Measurements from ENCODE around the gene FYB1.

FYB1 gene

DNA sequence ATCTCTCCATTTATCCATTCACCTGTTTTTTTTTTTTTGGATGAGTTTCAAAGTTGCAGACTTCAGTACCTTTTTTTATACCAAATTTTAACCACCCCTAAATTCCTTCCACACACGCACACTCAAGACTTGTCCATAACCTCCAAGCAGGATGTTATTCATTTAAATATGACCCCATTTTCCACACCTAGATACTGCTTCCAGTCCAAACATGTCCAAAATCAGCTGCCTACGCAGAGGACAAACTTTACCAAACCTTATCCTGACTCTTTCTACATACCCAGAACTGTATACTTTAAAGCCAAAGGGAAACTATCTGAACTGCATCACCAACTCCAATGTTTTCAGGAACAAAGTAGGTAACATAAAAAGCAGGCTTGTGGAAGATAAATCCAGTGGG lies 36.0 kb upstream of the FYB1 start:
- TF ChIP-seq, protein P1, sequence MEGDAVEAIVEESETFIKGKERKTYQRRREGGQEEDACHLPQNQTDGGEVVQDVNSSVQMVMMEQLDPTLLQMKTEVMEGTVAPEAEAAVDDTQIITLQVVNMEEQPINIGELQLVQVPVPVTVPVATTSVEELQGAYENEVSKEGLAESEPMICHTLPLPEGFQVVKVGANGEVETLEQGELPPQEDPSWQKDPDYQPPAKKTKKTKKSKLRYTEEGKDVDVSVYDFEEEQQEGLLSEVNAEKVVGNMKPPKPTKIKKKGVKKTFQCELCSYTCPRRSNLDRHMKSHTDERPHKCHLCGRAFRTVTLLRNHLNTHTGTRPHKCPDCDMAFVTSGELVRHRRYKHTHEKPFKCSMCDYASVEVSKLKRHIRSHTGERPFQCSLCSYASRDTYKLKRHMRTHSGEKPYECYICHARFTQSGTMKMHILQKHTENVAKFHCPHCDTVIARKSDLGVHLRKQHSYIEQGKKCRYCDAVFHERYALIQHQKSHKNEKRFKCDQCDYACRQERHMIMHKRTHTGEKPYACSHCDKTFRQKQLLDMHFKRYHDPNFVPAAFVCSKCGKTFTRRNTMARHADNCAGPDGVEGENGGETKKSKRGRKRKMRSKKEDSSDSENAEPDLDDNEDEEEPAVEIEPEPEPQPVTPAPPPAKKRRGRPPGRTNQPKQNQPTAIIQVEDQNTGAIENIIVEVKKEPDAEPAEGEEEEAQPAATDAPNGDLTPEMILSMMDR (IDR thresholded peaks at IDR 0.05) = no peak

DNA sequence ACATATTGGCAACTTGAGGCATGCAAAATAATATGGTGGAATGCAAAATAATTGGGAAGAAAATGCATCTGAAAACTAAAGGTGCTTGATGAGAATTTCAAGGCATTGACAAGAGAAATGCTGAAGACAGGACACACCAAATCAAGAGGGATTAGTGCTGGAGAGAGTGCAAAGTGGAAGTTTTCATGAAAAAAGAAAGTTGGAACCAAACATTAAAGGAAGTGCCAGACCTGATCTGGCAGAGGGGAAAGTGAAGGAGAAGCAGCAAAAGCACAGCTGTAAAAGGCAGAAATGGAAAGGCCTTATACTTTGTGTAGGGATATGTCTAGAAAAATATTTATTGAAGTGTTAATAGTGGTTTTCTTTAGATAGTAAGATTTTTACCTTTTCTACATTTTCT lies 35.3 kb upstream of the FYB1 start:
- TF ChIP-seq, protein P1 (IDR thresholded peaks at IDR 0.05) = no peak

DNA sequence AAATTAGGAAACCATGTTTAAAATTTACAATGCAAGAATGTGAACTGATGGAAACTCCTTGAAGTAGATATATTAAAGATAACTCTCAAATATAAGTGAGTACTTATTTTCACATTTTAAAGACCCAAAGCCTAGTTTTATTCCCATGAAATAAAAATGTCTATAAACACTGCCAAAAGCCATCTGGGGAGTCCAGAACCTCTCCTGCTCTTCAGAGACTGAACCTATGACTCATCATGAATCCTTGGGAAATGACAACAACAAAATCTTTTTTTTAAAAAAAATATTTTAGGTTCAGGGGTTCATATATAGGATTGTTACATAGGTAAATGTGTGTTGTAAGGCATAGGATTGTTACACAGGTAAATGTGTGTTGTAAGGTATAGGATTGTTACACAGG lies 33.8 kb upstream of the FYB1 start:
- TF ChIP-seq, protein P1 (IDR thresholded peaks at IDR 0.05) = no peak

DNA sequence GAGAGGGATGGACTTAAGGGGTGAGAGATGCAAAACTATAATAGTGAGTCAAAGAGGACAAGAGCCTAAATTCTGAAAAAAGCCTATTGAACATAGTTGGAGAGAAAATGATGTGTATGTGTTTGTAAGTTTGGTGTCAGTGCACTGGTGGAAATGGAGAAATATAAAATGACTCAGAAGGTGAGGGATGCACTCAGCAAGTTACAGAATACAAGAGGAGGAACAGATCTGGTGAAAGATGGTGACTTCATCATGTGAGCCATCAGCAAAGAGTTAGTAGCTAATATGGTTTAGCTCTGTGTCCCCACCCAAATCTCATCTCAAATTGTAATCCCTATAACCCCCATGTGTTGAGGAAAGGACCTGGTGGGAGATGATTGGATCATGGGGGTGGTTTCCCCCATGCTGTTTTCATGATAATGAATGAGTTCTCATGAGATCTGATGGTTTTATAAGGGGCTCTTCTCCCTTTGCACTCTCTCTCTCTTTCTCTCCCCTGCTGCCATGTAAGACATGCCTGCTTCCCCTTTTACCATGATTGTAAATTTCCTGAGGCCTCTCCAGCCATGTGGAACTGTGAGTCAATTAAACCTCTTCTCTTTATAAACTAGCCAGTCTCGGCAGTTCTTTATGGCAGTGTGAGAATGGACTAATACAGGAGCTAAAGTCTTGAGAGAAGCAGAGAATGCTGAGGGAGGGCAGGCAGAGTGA lies 30.4 kb upstream of the FYB1 start:
- TF ChIP-seq, protein P1 (IDR thresholded peaks at IDR 0.05) = no peak

DNA sequence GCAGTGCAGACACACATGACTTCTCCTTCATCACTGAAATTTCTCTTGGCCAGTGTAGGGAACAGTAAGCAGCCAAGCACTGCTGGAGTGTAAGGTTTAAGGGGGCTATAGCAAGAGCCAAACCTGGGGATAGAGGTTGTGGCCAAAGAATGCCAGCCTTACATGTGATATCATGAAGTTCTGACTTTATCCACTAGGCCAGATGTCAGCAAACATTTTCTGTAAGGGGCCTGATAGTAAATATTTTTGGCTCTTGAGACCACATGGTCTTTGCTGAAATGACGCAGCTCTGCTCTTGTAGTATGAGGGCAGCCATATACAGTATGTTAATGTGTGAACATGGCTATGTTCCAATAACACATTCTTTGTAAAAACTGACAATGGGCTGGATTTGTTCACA lies 29.7 kb upstream of the FYB1 start:
- TF ChIP-seq, protein P1 (IDR thresholded peaks at IDR 0.05) = no peak

DNA sequence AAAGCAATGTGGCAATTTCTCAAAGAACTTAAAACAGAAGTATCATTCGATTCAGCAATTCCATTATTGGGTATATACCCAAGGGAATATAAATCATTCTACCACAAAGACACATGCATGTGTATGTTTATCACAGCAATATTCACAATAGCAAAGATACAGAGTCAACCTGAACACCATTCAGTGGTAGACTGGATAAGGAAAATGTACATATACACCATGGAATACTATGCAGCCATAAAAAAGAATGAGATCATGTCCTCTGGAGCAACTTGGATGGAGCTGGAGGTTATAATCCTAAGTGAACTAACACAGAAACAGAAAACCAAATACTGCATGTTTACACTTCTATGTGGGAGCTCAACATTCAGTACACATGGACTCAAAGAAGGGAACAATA lies 21.4 kb upstream of the FYB1 start:
- TF ChIP-seq, protein P1 (IDR thresholded peaks at IDR 0.05) = no peak

DNA sequence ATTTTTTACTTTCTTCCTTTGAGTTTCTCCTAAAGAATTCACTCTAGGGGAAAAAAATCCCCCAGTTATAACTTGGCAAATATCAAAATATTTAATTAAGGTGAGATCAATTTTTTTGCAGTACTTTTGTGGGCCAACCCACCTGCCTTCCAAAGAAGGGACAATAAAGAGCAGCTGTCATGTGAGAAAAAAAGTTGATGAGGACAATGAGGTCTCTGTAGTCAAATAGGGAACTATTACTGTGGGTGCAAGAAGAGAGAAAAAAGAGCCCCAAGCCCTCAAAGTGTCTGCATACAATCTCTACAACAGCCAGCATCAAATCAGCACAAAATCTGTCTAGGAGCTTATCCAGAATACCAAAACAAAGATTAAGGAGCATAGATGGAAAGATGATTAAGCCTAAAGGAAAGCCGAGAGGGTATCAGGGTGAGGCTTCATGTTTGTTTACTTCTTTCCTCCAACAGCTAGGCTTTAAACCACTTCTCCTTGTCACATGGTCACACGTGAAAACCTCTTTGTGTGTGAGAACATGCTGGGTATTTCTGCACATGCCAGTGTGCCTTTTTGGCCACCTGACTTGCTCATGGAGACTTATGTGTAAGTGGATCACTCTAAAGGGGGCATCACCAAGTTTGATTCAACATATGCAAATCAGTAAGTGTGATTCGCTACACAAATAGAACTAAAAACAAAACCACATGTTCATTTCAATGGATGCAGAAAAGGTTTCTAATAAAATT lies 19.2 kb upstream of the FYB1 start:
- TF ChIP-seq, protein P1 (IDR thresholded peaks at IDR 0.05) = no peak

All from LNCAP (cell line).